ENCODE results near the gene CELA3B. TPM values are rescaled to one million over a fixed set of nuclear protein-coding genes. Genes with fewer than 3 reads are reported as not detected.
A peak's percentile ranks its signal among the peaks of the same experiment; 100 is the strongest.
"Not testable (repeated sequence)": the region's sequence is repeated elsewhere in the genome, so short reads cannot be mapped to it uniquely, and the experiment has no call there.

CELA3B gene
- total and polyA plus RNA-seq, 7 donors = 0.20 to 6.9 (median 6.0) TPM; not detected in 4

GRCh38 chr1:21961337-21961736 lies 15.5 kb upstream of the CELA3B start:
- TF ChIP-seq, protein P1, sequence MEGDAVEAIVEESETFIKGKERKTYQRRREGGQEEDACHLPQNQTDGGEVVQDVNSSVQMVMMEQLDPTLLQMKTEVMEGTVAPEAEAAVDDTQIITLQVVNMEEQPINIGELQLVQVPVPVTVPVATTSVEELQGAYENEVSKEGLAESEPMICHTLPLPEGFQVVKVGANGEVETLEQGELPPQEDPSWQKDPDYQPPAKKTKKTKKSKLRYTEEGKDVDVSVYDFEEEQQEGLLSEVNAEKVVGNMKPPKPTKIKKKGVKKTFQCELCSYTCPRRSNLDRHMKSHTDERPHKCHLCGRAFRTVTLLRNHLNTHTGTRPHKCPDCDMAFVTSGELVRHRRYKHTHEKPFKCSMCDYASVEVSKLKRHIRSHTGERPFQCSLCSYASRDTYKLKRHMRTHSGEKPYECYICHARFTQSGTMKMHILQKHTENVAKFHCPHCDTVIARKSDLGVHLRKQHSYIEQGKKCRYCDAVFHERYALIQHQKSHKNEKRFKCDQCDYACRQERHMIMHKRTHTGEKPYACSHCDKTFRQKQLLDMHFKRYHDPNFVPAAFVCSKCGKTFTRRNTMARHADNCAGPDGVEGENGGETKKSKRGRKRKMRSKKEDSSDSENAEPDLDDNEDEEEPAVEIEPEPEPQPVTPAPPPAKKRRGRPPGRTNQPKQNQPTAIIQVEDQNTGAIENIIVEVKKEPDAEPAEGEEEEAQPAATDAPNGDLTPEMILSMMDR (IDR thresholded peaks at IDR 0.05) = no peak
- peak in 2 of 4 donors; percentile 53 to 55 for TF ChIP-seq POLR2AphosphoS5 (IDR thresholded peaks at IDR 0.05)
- no peaks in the 10 kb centered on the region for H3K9me3 ChIP-seq
- intact Hi-C loops (cut with DNase I) = loop anchor here (5.0 kb wide), 1 partner anchor 94 kb away; no protein-coding TSS in a partner anchor
- H3K27me3 ChIP-seq = no peaks in the 10 kb centered on the region
- peak overlapping the region in 3 of 4 donors; percentile 15 to 75 (median 51) for H3K27ac ChIP-seq
- H3K36me3 ChIP-seq = no peaks in the 10 kb centered on the region
- WGBS, 2 donors = 81 to 85% methylated on average over 2 of the region's 2 CpGs
- no peak overlapping the region for H3K4me3 ChIP-seq
- DNase-seq = peak; percentile 62
- peaks cover 0 to 25% (median 17%) of the 10 kb centered on the region in 4 donors for H3K4me1 ChIP-seq

DNA sequence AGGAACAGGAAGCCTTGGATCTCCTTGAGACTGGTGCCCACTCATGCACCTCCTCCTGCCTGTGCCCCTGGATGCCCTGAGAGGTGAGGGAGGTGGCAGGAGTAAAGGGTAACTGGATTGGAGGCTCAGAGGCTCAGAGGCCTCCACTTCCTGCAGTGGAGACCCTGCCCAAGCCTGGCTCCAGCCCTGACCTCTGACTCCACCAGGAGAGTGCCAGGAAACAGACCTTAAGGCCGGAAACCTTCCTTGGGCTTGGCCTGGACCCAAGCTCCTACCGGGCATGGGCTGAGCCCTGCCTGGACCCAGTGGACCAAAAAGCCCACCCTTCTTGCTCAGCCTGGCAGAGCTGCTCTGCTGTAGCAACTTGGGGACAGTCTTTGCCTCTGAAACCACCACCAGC lies 15.0 kb upstream of the CELA3B start:
- WGBS, 2 donors = 73 to 86% methylated on average over 2 of the region's 2 CpGs
- Histone ChIP-seq H3K9me3 (no peaks in the 10 kb centered on the region), H3K4me3 (no peak overlapping the region), H3K4me1 (peaks cover 0 to 21% (median 13%) of the 10 kb centered on the region in 4 donors), H3K27me3 (no peaks in the 10 kb centered on the region), H3K36me3 (no peaks in the 10 kb centered on the region), H3K27ac (peak overlapping the region in 3 of 4 donors; percentile 15 to 75 (median 51))
- intact Hi-C loops (cut with DNase I) = loop anchor here (5.0 kb wide), 1 partner anchor 94 kb away; no protein-coding TSS in a partner anchor
- DNase-seq = peak; percentile 59
- TF ChIP-seq POLR2AphosphoS5 (IDR thresholded peaks at IDR 0.05) = peak in 1 of 4 donors; percentile 13
- TF ChIP-seq, protein P1 (IDR thresholded peaks at IDR 0.05) = no peak

- 52 to 57% methylated on average over 11 of the region's 11 CpGs for WGBS, 2 donors
- Histone ChIP-seq H3K4me1 (peaks cover 0 to 12% (median 7%) of the 10 kb centered on the region in 4 donors), H3K9me3 (no peaks in the 10 kb centered on the region), H3K4me3 (no peak overlapping the region), H3K36me3 (no peaks in the 10 kb centered on the region), H3K27ac (peak overlapping the region in 1 of 4 donors; percentile 22), H3K27me3 (no peaks in the 10 kb centered on the region)
- TF ChIP-seq POLR2A (IDR thresholded peaks at IDR 0.05) (no peak), POLR2AphosphoS5 (IDR thresholded peaks at IDR 0.05) (peak in 2 of 4 donors; percentile 26 to 33), EP300 (IDR thresholded peaks at IDR 0.05) (no peak)
- TF ChIP-seq, protein P1 (IDR thresholded peaks at IDR 0.05) = peak; percentile 81 to 96 (median 93)
- DNase-seq = peak; percentile 89
- intact Hi-C loops (cut with DNase I) = loop anchor here (2.0 to 5.0 kb wide), 2 partner anchors 96 to 181 kb away; partner anchors contain the start of gene USP48
Measured at GRCh38 chr1:21963477-21964217, 13.2 kb upstream of the CELA3B start.

DNA sequence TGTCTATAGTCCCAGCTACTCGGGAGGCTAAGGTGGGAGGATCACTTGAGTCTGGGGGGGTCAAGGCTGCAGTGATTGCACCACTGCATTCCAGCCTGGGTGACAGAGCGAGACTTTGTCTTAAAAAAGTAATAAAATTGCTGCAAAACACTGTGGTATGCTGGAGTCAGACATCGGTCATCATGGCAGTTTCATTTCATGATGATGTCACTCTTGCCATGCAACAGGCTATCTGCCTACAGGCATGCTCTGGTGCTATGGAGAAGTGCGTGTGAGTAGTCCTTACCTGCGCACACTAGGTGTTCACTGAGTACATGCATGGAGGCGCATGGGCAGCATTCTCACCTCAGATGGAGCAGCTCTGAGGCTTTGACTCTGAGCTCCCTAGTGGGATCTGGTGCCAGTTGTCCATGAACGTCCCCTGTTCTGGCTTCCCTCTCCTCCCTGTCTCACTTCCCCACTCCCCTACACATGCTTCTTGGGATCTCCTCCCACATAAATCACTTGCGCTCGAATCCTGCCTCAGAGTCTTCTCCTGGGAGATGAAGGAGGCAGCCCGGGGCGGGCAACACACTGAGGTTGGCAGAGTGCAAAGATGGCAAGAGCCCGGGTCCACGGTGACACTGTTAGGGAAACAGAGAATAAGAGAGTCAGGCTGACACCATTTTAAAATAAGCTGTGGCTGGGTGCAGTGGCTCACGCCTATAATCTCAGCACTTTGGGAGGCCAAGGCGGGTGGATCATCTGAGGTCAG lies 10.4 kb upstream of the CELA3B start:
- WGBS, 2 donors = 88 to 90% methylated on average over 15 of the region's 15 CpGs
- Histone ChIP-seq H3K27me3 (no peaks in the 10 kb centered on the region), H3K9me3 (no peaks in the 10 kb centered on the region), H3K27ac (no peak overlapping the region), H3K4me1 (peaks cover 0 to 8% (median 5%) of the 10 kb centered on the region in 4 donors), H3K4me3 (no peak overlapping the region), H3K36me3 (no peaks in the 10 kb centered on the region)
- TF ChIP-seq EP300 (IDR thresholded peaks at IDR 0.05) (no peak), POLR2A (IDR thresholded peaks at IDR 0.05) (no peak), POLR2AphosphoS5 (IDR thresholded peaks at IDR 0.05) (no peak)
- TF ChIP-seq, protein P1 (IDR thresholded peaks at IDR 0.05) = no peak
- intact Hi-C loops (cut with DNase I) = no loop called here
- peak; percentile 36 for DNase-seq

- H3K4me3 ChIP-seq; intact Hi-C loops (cut with DNase I); H3K9me3 ChIP-seq; H3K27me3 ChIP-seq; H3K27ac ChIP-seq; H3K36me3 ChIP-seq; DNase-seq; H3K4me1 ChIP-seq: not testable (repeated sequence)
- 84 to 90% methylated on average over 6 of the region's 6 CpGs for WGBS, 2 donors
Measured at GRCh38 chr1:21967216-21967615, 9.6 kb upstream of the CELA3B start.

DNA sequence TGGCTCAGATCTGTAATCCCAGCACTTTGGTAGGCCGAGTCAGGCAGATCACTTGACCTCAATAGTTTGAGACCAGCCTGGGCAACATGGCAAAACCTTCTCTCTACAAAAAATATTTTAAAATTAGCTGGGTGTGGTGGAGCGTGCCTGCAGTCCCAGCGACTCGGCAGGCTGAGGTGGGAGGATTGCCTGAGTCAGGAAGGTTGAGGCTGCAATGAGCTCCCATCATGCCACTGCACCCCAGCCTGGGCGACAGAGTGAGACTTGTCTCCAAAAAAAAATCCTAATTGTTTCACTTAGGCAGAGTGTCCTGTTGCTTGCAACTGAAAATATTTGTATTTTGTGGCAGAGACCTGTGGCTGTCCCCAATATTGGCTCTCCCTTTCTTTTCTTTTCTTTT lies 7.8 kb upstream of the CELA3B start:
- intact Hi-C loops (cut with DNase I) = not testable (repeated sequence)

DNA sequence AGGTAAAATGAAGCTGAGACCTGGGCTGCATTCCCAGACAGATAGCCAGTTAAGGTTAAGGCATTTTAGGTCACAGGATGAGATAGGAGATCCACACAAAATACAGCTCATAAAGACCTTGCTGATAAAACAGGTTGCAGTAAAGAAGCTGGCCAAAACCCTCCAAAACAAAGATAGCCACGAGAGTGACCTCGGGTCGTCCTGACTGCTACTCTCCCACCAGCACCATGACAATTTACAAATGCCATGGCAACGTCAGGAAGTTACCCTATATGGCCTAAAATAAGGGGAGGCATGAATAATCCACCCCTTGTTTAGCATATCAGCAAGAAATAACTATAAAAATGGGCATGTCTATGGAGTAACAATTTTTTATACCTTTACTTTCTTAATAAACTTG lies 6.3 kb upstream of the CELA3B start:
- DNase-seq; H3K4me1 ChIP-seq; H3K27ac ChIP-seq; H3K9me3 ChIP-seq; intact Hi-C loops (cut with DNase I); H3K27me3 ChIP-seq; H3K36me3 ChIP-seq; H3K4me3 ChIP-seq: not testable (repeated sequence)
- 35 to 46% methylated on average over 4 of the region's 4 CpGs for WGBS, 2 donors

More for the DNA sequence above, 7.8 kb upstream of the CELA3B start:
- H3K9me3 ChIP-seq, H3K27ac ChIP-seq, H3K4me3 ChIP-seq, H3K4me1 ChIP-seq, H3K36me3 ChIP-seq, H3K27me3 ChIP-seq: not testable (repeated sequence)
- WGBS, 2 donors = 81 to 83% methylated on average over 5 of the region's 5 CpGs
- peak; percentile 53 for DNase-seq

Data from sigmoid colon (tissue), 7 donors.